HG02763 (cell line): Measurements from ENCODE around the gene GCM1.

Experiments used
- ATAC-seq: cut with Tn5 transposase; IDR thresholded peaks from one replicate; pipeline ENCODE4 v1.9.1; 2021; ENCODE audit warnings: mild to moderate bottlenecking, moderate library complexity; ENCODE audit not compliant: unreplicated experiment

GCM1 gene

DNA sequence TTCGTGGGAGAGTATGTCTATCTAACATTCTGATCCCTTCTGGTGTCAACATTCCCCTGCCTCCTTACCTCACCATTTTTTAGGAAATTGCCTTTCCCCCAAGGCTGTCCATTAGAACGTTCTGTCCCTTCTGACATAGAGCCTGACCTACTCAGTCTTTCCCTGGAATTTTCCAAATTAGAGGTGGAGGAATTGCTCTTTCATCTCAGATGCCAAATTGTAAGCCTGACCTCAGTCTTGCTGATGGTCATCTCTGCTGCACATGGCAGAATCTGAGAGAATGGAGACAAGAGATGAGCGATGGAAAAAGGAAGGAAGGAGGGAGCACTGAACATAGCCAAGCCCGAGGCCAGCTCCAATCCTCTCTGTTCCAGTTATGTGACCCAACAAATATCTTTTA, 5.4 kb upstream of the GCM1 start:
- no peak for ATAC-seq

DNA sequence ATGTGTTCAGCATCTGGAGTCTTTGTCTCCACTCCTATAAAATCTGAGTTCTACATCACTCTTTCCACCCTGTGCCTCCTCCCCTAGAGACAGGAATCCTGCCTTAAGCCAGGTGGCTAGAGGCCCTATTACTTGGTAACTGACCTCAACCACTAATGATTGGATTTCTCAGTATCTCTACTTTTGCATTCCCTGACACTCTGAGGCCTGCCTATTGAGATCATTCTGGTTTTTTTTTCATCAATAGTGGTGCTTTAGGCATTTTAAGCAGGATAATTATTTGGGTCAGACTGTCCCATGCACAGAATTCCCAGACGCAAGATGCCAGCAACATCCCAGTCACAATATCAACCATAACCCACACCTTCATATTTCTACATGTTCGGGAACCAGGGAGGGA, 3.9 kb upstream of the GCM1 start:
- ATAC-seq = no peak

DNA sequence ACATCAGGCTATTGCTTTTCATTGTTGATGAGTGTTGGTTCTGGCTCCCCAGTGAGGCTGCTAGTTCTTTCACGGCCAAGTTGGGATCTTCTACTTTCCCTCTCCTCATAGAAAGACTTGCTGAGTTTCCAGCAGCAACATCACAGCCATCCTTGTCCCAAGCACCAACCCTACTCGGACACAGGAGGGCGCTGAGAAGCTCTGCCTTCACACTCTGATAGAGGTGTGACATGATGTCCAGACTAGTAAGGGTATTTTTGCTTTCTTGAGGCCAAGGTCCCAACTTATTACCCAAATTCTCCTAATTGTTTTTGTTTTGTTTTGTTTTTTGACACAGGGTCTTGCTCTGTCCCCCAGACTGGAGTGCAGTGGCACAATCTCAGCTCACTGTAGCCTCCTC, 3.0 kb upstream of the GCM1 start:
- no peak for ATAC-seq

DNA sequence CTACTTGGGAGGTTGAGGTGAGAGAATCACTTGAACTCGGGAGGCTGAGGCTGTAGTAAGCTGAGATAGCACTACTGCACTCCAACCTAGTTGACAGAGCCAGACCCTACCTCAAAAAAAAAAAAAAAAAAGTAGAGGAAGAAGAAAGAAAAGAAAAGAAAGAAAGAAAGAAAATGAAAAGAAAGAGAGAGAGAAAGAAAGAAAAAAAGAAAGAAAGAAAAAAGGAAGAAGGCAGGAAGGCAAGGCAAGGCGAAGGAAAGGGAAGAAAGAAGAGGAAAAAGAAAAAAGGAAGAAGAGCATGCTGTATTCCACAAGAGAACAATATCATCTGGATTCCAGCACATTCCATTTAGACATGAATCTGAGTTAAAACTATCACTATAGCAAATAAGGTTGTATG, 3.8 kb downstream of the GCM1 start:
- ATAC-seq = no peak

DNA sequence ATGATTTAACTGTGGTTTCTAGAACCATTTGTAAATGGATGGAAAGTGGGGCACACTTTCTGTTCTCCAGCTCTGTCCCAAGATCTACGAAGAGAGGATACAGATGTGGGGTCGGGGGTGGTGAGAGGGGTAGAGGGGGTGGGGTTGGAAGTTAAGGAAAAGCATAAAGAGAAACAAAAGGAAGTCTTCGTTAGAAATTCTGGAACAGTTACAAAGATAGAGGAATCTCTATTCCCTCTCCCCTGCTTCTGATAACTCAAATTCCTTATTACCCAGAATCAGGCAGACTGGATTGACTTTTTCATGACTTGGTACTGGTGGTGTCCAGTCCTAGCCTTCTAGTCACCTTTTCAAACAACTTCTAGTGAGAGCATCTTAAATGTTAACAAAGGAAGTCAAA, 4.9 kb downstream of the GCM1 start:
- ATAC-seq = no peak

DNA sequence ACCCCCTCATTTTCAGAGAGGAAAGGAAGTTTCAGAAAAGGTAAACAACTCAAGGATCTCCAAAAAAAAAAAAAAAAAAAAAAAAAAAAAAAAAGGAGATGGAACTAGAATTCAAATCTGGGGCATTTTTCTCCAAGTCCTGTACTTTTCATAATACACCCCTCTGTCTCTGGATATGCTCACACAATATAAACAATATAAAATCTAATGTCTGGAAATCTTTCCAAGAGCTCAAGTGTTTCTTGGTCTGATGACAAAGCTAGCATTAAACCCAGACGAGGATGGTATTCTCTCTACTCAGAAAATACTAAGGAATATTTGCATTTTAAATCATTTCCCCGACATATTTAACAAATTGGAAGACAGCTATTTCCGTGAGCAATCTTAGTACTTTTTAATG, 5.8 kb downstream of the GCM1 start:
- ATAC-seq = no peak

DNA sequence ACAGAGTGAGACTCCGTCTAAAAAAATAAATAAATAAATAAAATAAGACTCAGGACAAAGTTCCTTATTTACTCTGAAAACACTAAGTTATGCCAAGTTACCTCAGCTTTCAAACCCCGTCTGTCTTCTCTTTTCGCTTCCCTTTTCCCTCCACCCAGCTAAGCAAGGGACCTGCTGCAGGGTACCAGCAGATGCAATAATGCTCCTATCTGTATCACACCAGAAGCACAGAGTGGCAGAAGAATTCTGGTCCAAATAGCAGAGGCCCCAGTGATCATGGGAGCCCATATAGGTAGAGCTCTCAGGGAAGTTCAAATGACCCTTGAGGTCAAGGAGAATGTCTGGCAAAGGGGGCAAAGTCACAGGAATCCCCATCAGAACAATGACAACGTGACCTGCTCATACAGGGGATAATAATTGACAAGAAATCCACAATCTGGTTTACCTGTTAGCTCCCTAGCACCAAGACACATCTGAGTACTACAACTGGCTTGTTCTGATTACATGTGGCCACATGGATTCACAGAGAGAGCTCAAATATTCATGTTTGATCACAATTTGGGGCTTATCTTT, 8.7 kb downstream of the GCM1 start:
- ATAC-seq = no peak

DNA sequence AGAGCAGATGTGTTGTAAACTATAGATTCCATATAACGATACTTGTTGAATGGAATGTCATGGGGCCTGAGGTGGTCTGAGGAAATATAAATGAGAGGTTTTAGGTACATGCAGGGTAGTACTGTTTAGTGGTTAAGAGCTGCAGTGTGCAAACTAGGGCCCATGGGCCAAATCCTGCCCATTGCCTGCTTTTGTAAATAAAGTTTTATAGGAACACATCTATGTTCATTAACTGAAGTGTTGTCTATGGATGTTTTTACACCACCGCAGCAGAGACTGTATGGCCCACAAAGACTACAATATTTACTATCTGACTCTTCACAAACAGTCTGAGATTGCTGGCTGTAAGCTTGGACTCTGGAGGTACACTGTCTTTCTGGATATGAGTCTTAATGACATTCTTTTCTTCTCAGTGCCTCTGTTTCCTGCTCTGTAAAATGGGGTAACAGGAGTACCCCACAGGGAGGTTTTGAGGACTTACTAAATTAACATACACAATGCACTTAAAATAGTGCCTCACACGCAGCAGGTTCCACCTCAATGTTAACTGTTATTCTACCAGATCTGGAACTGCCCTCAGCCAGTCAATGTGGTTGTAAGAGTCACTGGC, 12.5 kb downstream of the GCM1 start:
- ATAC-seq = no peak

DNA sequence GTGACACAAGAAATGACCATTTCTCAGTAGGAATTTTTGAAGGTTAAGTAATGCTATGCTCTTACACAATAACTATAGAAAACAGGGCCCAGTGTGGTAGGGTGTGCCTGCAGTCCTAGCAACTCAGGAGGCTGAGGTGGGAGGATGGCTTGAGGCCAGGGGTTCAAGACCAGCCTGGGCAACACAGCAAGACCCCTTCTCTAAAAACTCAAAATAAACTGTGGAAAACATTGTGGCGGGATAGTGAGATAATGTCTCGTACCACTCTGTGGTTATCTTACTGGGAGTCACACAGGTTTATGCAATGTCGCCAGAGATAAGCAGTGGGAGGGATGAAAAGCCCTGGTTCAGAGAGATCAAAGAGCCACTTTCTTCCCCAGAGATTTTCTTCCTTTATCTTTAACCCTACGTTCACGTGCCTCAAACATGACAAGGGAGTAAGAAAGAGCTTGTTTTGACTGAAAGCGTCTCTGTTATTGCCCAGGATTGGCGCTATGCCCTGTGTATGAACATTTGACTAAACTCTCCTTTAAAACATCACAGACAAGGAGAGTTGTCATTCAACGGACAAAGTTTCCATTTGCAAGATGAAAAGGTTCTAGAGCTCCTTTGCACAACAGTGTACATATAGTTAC, 13.9 kb downstream of the GCM1 start:
- ATAC-seq = no peak

DNA sequence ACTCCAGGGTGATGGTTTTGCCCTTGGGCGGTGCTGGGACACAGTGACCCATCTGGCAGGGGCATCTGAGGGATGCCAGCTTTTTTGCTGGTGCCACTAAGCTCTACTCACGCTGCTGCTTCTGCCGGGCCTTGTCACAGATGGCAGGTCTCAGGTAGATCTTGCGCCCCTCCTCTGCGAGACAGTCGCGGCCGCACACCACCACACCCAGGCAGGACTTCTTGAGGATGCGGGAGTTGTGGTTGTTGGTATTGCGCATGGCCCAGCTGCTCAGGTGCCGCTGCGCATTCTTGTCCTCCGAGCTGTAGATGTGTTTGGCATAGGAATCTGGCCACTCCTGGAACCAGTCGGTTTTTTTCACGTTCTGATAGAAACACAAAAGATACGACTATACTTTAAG, 14.7 kb downstream of the GCM1 start:
- ATAC-seq = no peak

DNA sequence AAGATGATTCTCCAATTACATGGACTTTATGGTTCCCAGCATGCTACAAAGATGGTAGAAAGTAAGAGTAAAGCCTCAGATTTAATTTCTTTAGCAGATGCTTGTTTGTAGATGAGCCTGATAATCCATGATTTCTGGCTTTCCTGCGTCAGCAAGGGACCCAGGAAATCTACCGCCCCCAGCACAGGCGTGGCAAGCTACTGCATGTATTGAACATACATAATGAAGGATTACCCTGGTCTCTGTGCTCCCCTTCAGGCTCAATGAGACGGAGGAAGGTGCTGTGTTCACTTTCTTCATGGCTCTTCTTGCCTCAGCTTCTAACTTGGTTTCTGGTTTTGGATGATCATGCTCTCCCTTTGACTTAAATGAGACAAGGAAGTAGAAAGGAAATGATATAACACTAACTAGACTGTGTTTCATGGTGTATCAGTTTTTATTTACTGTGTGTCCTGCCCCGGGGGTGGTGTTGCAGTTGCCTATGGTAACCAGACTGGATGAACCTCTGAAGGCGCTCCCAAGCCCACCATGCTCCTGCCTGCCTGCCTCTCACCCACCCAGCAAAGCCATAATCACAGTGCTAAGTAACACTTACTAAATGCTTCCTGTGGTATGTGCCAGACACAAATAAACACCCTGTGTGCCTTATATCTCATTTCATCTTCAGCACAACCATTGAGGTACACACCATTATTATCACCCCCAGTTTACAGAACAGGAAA, 17.9 kb downstream of the GCM1 start:
- ATAC-seq = no peak

DNA sequence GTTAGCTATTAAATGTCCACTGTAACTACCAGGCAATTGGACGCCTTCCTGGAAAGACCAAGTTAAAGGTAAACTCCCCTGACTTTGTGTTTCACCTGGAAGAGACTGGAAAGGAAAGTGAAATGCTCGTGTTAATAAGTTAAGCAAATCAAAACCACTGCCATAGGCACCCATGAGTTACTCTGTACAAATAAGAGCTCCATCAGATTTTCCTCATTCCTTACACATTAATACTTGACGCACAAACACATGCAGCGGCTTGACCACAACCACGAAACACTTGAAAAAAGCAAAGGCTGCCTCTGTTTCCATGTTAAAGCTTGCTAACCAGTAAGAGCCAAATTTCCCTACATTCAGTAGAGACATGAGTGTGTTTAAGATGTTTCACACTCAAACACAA, 19.8 kb downstream of the GCM1 start:
- no peak for ATAC-seq

DNA sequence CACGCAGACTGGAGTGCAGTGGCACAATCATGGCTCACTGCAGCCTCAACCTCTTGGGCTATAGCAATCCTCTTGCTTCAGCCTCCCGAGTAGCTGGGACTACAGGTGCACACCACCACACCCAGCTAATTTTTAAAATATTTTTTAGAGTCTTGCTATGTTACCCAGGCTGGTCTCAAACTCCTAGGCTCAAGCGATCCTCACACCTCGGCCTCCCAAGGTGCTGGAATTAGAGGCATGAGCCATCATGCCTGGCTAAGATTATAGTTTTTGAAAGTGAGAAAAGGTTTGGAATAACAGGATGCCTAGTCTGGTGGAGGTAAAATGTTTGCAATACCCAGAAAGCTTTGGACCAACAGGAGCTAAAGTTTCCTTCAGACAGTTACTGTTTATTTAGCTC, 23.4 kb downstream of the GCM1 start:
- no peak for ATAC-seq

DNA sequence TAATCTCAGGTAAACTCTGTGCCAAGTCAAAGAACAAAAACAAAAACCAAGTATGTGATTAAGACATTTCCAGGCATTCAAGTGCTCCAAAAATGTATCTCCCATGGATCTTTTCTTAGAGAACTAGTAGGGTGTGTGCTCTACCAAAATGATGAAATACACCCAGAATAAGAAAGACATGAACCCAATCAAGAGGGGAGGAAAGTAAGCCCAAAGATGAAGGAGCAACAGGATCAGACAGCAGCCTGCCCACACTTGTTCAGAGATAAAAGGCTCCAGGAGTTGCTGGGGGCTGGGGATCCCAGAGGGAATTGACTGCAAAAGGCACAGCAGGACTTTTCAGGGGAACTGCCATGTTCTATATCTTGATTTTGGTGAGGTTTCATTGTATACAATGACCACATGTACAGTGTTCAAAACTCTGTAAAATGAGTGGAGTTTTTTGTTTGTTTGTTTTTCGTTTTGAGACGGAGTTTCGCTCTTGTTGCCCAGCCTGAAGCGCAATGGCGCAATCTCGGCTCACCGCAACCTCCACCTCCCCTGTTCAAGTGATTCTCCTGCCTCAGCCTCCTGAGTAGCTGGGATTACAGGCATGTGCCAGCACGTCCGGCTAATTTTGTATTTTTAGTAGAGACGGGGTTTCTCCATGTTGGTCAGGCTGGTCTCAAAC, 24.4 kb downstream of the GCM1 start:
- ATAC-seq = no peak

DNA sequence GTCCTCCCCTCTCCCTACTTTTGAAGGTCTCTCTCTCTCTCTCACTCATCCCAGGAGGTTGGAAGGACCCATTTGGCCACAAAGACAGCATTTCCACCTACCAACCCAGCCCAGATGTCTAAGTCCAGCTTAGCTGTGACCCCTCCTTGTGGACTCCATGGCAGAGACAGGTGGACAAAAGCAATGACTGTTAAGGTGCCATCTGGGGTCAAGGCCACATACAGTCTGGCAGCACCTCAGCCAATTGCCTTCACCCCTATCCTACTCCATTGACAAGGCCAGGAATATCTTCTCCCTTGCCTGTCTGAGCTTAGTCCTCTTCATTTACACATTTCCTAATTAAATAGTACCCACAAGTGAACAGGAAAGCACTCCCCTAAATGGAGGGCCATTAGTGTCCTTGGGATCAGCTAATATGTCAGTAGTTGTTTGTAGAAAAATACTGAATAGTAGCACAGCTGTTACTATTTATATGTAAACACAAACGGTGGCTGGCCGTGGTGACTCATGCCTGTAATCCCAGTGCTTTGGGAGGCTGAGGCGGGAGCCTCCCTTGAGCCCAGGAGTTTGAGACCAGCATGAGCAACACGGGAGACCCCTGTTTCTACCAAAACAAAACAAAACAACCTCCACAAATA, 28.8 kb downstream of the GCM1 start:
- ATAC-seq = no peak

DNA sequence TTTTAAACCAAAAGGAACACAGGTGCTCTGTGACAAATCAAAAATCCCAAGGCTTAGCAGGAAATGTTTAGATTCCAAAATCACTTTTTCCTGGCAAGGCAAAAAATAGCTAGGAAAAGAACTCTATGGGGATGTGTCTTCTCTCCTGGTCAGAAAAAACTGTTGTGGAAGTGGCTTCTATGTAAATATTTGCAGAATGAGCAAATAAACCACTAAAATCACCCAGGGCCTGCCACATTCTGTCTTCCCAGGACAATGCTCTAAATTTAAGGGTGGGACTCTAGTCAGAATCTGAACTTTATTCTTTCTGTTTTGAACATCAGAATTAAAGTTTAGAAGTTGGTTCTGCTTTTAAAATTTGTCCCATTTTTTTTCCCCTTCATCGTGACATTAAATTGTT, 29.3 kb downstream of the GCM1 start:
- ATAC-seq = no peak

DNA sequence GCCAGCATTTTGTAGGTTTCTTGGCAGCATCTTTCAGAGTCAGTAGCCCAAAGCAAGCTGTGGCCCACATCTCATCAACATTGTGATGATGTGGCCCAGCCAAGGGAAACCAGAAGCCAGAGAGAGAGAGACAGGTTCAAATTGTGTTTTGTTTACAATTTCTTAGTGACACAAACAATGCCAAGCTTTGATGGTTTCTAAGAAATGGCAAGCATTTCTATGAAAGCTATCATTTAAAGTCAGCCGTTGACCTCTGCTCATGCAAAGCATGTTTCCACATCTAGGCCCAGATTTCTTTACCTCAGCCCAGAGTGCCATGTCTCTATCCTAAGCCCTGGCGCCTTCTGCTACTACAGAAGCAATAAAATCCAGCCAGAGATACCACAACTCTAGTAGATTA, 32.9 kb downstream of the GCM1 start:
- ATAC-seq = no peak

DNA sequence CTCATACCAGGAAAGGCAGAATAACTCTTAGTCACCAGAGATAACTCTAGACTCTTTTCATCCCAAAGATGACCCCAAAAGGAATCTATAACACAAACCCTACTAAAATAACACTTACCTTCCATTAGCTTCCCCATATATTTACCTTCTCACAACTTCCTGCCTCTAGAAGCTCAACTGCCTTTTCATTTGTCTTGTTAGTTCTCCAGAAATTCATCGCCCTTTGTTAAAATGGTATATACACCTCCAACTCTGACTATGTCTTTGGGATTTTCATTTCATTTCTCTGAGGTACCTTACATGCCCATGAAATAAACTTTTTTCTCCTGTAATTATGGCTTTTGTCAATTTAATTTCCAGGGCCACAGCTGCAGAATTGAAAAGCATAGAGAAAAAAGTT, 33.5 kb downstream of the GCM1 start:
- no peak for ATAC-seq

DNA sequence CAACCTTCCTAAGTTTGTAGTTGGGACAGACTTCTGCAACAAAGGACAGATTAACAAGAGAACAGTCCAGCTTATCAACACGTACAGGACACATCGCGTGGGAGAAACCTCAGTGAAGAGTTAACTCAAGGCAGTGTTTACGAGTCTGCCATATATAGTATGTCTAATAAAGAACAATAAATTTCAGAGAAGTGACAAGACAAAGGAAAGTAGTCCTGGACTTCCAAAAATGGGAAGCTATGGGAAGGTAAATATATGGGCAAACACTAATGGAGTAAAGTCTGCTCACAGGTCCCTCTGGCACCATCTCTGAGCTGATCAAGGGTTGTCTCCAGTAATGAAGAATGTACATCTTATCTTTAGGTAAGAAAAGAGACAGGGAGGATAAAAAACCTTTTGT, 34.9 kb downstream of the GCM1 start:
- no peak for ATAC-seq

DNA sequence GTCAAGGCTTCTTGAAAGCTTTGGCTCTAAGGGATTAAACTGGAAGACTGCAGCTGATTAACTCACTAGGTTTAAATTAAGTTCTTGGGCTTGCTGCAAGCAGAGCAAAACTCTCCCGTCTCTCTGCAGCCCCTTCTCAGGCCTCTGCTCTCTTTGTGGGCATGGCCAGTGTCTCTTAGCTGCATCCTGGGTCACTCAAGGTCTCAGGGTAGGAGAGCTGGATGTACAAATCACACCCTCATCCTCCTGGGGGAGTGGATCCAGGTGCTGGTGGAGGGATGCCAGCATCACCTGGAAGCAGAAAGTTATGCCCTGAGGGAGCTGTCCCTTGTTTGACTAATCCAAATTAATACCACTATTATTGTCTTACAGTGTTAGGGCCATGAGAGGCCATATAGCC, 35.8 kb downstream of the GCM1 start:
- ATAC-seq = no peak

DNA sequence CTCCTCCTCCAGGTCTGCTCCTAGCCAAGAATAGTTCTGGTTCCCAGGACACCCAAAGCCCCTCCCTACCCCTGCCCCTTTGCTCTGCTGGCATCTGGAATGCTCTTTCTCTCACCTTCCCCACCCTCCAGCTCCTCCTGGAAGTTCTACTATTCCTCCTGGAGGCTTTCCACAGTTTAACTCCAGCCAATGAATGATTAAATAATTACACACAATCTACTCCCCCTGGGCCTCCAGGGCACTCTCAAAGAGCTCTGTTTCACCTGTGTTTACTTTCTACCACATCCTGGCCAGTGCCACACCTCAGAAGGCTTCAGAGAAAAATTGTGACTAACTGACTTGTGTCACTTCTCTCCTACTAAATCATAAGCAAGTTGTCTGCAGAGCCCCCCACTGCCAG, 36.2 kb downstream of the GCM1 start:
- no peak for ATAC-seq
